ENCODE measurements around the gene RAD51D. TPM values are rescaled to one million over a fixed set of nuclear protein-coding genes. Genes with fewer than 3 reads are reported as not detected.
A peak's percentile ranks its signal among the peaks of the same experiment; 100 is the strongest.

The RAD51D gene
- total and polyA plus RNA-seq, 10 of the 15 experiments (the other 5 are each of a cell fraction or from before 2014, with no cell fraction given): 2.6 to 29.3 (median 13.5) TPM

DNA sequence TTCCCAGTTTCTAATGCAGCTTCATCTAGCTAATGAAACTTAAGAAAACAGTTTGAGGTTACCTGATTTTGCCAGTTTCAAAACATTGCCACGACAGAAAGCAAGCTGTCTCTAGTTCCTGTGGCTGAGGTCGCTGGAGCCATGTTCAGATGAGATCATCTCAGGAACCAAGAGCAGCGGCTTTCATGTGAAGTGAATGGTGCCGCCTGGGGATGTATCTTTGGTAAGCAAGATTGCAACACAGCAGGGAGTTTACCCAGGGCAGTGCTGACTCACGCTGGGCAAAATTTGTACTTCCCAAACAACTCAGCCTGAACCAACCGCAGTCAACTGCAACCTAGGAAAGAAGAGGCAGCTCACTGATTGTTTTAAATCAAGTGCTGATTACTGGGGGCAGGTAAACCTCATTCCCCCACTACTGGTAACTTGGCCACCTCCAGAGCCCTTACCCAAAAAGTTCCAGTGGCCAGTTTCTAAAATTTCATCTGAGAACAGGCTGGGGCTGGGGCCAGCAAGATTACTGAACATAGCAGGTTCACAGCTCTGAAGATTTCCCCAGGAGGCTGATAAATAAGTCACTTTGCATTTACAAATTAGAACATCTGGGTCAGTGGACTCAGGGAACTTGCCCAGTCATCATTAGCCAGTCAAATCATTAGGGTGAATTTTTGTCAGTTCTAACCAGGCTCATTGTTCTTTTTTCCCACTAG, 56.0 kb downstream of the RAD51D start, which contains the start of gene RFFL (continued):
- TF ChIP-seq DPF2 (IDR thresholded peaks at IDR 0.05) (peak; percentile 95), SUZ12 (IDR thresholded peaks at IDR 0.05; ENCODE audit: unreplicated experiment) (no peak), ZNF24 (IDR thresholded peaks at IDR 0.05) (peak; percentile 75; the same call in 1 of the 2 replicates), CREM (IDR thresholded peaks at IDR 0.05; ENCODE audit: low read depth) (peak; percentile 86), ZBED1 (IDR thresholded peaks at IDR 0.05; ENCODE audit: borderline replicate concordance) (peak; percentile 87), MYC (IDR thresholded peaks at IDR 0.05; ENCODE audit: insufficient read depth, insufficient read length, insufficient replicate concordance, low read length, severe bottlenecking) (no peak), ZZZ3 (IDR thresholded peaks at IDR 0.05; ENCODE audit: control insufficient read depth, insufficient read length, low read depth) (no peak), SIN3A (IDR thresholded peaks at IDR 0.05; ENCODE audit: low read depth, low read length) (no peak; the same call in 1 of the 2 replicates), TBL1XR1 (IDR thresholded peaks at IDR 0.05; ENCODE audit: low read depth, low read length) (peak; percentile 80; the same call in 1 of the 2 replicates), SMC3 (IDR thresholded peaks at IDR 0.05; ENCODE audit: borderline replicate concordance, low read length) (0 out of 2 replicates have a peak, but pooled peaks have one; percentile 28), BACH1 (IDR thresholded peaks at IDR 0.05; ENCODE audit: borderline replicate concordance) (peak; percentile 99), ATF7 (IDR thresholded peaks at IDR 0.05; ENCODE audit: low read depth) (peak; percentile 98), NR2C1 (IDR thresholded peaks at IDR 0.05) (no peak), MYB (IDR thresholded peaks at IDR 0.05; ENCODE audit: borderline replicate concordance, low read depth, low read length) (peak; percentile 64; the same call in 1 of the 2 replicates), RCOR1 (conservative IDR thresholded peaks at IDR 0.05; ENCODE audit: low read depth, low read length) (no peak), BHLHE40 (IDR thresholded peaks at IDR 0.05; ENCODE audit: borderline replicate concordance in 1 of 2, low read depth in 2 of 2, low read length in 1 of 2) (peak; percentile 64 to 66; a peak in 2 of 4 replicates), YY1 (IDR thresholded peaks at IDR 0.05; ENCODE audit: low read depth, low read length) (peak; percentile 84), TCF7 (IDR thresholded peaks at IDR 0.05; ENCODE audit: borderline replicate concordance) (peak; percentile 84)
- TF ChIP-seq, protein P1, sequence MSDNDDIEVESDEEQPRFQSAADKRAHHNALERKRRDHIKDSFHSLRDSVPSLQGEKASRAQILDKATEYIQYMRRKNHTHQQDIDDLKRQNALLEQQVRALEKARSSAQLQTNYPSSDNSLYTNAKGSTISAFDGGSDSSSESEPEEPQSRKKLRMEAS (IDR thresholded peaks at IDR 0.05; ENCODE audit: low read depth, low read length): 0 out of 2 replicates have a peak, but pooled peaks have one; percentile 40
- TF ChIP-seq, protein P2, sequence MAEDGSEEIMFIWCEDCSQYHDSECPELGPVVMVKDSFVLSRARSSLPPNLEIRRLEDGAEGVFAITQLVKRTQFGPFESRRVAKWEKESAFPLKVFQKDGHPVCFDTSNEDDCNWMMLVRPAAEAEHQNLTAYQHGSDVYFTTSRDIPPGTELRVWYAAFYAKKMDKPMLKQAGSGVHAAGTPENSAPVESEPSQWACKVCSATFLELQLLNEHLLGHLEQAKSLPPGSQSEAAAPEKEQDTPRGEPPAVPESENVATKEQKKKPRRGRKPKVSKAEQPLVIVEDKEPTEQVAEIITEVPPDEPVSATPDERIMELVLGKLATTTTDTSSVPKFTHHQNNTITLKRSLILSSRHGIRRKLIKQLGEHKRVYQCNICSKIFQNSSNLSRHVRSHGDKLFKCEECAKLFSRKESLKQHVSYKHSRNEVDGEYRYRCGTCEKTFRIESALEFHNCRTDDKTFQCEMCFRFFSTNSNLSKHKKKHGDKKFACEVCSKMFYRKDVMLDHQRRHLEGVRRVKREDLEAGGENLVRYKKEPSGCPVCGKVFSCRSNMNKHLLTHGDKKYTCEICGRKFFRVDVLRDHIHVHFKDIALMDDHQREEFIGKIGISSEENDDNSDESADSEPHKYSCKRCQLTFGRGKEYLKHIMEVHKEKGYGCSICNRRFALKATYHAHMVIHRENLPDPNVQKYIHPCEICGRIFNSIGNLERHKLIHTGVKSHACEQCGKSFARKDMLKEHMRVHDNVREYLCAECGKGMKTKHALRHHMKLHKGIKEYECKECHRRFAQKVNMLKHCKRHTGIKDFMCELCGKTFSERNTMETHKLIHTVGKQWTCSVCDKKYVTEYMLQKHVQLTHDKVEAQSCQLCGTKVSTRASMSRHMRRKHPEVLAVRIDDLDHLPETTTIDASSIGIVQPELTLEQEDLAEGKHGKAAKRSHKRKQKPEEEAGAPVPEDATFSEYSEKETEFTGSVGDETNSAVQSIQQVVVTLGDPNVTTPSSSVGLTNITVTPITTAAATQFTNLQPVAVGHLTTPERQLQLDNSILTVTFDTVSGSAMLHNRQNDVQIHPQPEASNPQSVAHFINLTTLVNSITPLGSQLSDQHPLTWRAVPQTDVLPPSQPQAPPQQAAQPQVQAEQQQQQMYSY (CRISPR knock-in tag; IDR thresholded peaks at IDR 0.05): no peak
- TF ChIP-seq, protein P3, sequence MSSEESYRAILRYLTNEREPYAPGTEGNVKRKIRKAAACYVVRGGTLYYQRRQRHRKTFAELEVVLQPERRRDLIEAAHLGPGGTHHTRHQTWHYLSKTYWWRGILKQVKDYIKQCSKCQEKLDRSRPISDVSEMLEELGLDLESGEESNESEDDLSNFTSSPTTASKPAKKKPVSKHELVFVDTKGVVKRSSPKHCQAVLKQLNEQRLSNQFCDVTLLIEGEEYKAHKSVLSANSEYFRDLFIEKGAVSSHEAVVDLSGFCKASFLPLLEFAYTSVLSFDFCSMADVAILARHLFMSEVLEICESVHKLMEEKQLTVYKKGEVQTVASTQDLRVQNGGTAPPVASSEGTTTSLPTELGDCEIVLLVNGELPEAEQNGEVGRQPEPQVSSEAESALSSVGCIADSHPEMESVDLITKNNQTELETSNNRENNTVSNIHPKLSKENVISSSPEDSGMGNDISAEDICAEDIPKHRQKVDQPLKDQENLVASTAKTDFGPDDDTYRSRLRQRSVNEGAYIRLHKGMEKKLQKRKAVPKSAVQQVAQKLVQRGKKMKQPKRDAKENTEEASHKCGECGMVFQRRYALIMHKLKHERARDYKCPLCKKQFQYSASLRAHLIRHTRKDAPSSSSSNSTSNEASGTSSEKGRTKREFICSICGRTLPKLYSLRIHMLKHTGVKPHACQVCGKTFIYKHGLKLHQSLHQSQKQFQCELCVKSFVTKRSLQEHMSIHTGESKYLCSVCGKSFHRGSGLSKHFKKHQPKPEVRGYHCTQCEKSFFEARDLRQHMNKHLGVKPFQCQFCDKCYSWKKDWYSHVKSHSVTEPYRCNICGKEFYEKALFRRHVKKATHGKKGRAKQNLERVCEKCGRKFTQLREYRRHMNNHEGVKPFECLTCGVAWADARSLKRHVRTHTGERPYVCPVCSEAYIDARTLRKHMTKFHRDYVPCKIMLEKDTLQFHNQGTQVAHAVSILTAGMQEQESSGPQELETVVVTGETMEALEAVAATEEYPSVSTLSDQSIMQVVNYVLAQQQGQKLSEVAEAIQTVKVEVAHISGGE (CRISPR knock-in tag; IDR thresholded peaks at IDR 0.05): no peak
- TF ChIP-seq, protein P4, sequence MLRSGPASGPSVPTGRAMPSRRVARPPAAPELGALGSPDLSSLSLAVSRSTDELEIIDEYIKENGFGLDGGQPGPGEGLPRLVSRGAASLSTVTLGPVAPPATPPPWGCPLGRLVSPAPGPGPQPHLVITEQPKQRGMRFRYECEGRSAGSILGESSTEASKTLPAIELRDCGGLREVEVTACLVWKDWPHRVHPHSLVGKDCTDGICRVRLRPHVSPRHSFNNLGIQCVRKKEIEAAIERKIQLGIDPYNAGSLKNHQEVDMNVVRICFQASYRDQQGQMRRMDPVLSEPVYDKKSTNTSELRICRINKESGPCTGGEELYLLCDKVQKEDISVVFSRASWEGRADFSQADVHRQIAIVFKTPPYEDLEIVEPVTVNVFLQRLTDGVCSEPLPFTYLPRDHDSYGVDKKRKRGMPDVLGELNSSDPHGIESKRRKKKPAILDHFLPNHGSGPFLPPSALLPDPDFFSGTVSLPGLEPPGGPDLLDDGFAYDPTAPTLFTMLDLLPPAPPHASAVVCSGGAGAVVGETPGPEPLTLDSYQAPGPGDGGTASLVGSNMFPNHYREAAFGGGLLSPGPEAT (IDR thresholded peaks at IDR 0.05; ENCODE audit: low read depth): peak; percentile 97; the same call in 1 of the 2 replicates
